MCF 10A (cell line): ENCODE measurements around the gene NPPC. TPM values are rescaled to one million over a fixed set of nuclear protein-coding genes. Genes with fewer than 3 reads are reported as not detected.

ENCODE experiments used
- BruUV-seq: library from RNA; stranded (reverse); fragments of 400-500 nt; replicated peaks from 2 replicates; lab custom pipeline; 2021; lab: Mats Ljungman, UMichigan
- CTCF ChIA-PET: fragments of 300-600 bp; sonication (Branson Sonifier 250); formaldehyde crosslinking; extraction: SDS; loops from one replicate; lab custom pipeline; 2021; ENCODE audit warnings: antibody characterized with exemption, inconsistent platforms; lab: Yijun Ruan, JAX
- POLR2A ChIA-PET: fragments of 300-600, 350-650 bp; sonication (Branson Sonifier 250); formaldehyde crosslinking; extraction: SDS; loops from one replicate; lab custom pipeline; 2020; ENCODE audit warnings: antibody characterized with exemption, inconsistent platforms; lab: Yijun Ruan, JAX
- DNase-seq: peaks from one replicate; pipeline ENCODE4 v3.0.0-alpha.2; 2018; ENCODE audit not compliant: unreplicated experiment
- H3K27ac Mint-ChIP-seq: one replicate; pipeline ENCODE4 v1.8.0; 2022; ENCODE audit warnings: mild to moderate bottlenecking, low read depth, mixed read lengths; ENCODE audit not compliant: unreplicated experiment
- H3K27me3 Mint-ChIP-seq: one replicate; pipeline ENCODE4 v1.8.0; 2022; ENCODE audit warnings: mixed read lengths; ENCODE audit not compliant: insufficient read depth, unreplicated experiment
- H3K36me3 Mint-ChIP-seq: one replicate; pipeline ENCODE4 v1.8.0; 2022; ENCODE audit warnings: mild to moderate bottlenecking, moderate library complexity, mixed read lengths; ENCODE audit not compliant: insufficient read depth, unreplicated experiment
- H3K4me1 Mint-ChIP-seq: one replicate; pipeline ENCODE4 v1.8.0; 2022; ENCODE audit warnings: mixed read lengths; ENCODE audit not compliant: insufficient read depth, unreplicated experiment
- H3K4me3 Mint-ChIP-seq: one replicate; pipeline ENCODE4 v1.8.0; 2022; ENCODE audit warnings: mild to moderate bottlenecking, moderate library complexity, mixed read lengths; ENCODE audit not compliant: unreplicated experiment
- H3K9me3 Mint-ChIP-seq: one replicate; pipeline ENCODE4 v1.8.0; 2022; ENCODE audit warnings: mixed read lengths; ENCODE audit not compliant: unreplicated experiment
- CTCF ChIP-seq: fragments of 200-600 bp; IDR thresholded peaks from one replicate; pipeline ENCODE4 v1.8.0; 2022; ENCODE audit warnings: antibody characterized with exemption, mild to moderate bottlenecking; ENCODE audit not compliant: unreplicated experiment
- intact Hi-C: fragments of 100-400 bp; cut with micrococcal nuclease; formaldehyde crosslinking; loops from 2 replicates; pipeline ENCODE4 v1.14.1; 2022
- total RNA-seq: library from RNA; stranded (reverse); gene quantifications from 2 replicates; pipeline ENCODE4 v1.2.3, GENCODE V29; 2022

The NPPC gene
- total RNA-seq, 1 experiment from 2014 or later, result not detected

- TF ChIP-seq CTCF, result no peak
- CTCF ChIA-PET, result no interaction called here
- POLR2A ChIA-PET, result no interaction called here
Observed at GRCh38 chr2:231966886-231967285, 40.7 kb upstream of the NPPC start.

GRCh38 chr2:231965102-231965501 is 38.9 kb upstream of the NPPC start:
- POLR2A ChIA-PET, result interaction anchor here (0.7 kb wide), 1 partner anchor 8 kb away, joined by 3 read pairs; no protein-coding TSS in a partner anchor
- CTCF ChIA-PET, result interaction anchor here (0.9 kb wide), 1 partner anchor 22 kb away, joined by 3 read pairs; no protein-coding TSS in a partner anchor
- Mint-ChIP-seq H3K9me3 (no peaks in the 10 kb centered on the region), H3K4me3 (no peak overlapping the region), H3K27ac (no peak overlapping the region), H3K4me1 (peaks cover 29% of the 10 kb centered on the region), H3K27me3 (no peaks in the 10 kb centered on the region), H3K36me3 (peaks cover 5% of the 10 kb centered on the region)
- BruUV-seq, result no TSS peak
- no peak for DNase-seq
- TF ChIP-seq CTCF, result no peak
- intact Hi-C loops, result no loop called here

More at GRCh38 chr2:231966886-231967285, 40.7 kb upstream of the NPPC start:
- no TSS peak for BruUV-seq
- DNase-seq, result no peak
- Mint-ChIP-seq H3K27ac (no peak overlapping the region), H3K4me1 (peaks cover 21% of the 10 kb centered on the region), H3K4me3 (no peak overlapping the region), H3K27me3 (no peaks in the 10 kb centered on the region), H3K9me3 (no peaks in the 10 kb centered on the region), H3K36me3 (peaks cover 5% of the 10 kb centered on the region)
- intact Hi-C loops, result no loop called here

GRCh38 chr2:231961349-231962166 is 35.4 kb upstream of the NPPC start, which contains the start of gene DIS3L2:
DIS3L2 (plus strand) TSS chr2:231961713; CDS start chr2:232014928, 53,215 bp downstream.
- POLR2A ChIA-PET, result interaction anchor here (0.7 to 2.4 kb wide), 14 partner anchors 8 to 589 kb away, joined by 3 to 12 read pairs (median 3); partner anchors contain the start of genes COPS7B, EIF4E2 and TIGD1
- no peak for TF ChIP-seq CTCF
- Mint-ChIP-seq H3K36me3 (peaks cover 5% of the 10 kb centered on the region), H3K9me3 (no peaks in the 10 kb centered on the region), H3K4me3 (peak within 1 kb of the TSS; percentile 79), H3K4me1 (peaks cover 23% of the 10 kb centered on the region), H3K27me3 (no peaks in the 10 kb centered on the region), H3K27ac (peak within 1 kb of the TSS; percentile 57)
- intact Hi-C loops, result no loop called here
- BruUV-seq, result no TSS peak
- CTCF ChIA-PET, result interaction anchor here (0.7 kb wide), 1 partner anchor 177 kb away, joined by 5 read pairs; no protein-coding TSS in a partner anchor
- peak; percentile 79 for DNase-seq

- DNase-seq, result no peak
- POLR2A ChIA-PET, result interaction anchor here (0.7 to 2.4 kb wide), 12 partner anchors 8 to 589 kb away, joined by 3 to 12 read pairs (median 3); partner anchors contain the start of genes COPS7B, EIF4E2 and TIGD1
- BruUV-seq, result TSS peak; percentile 78
- intact Hi-C loops, result no loop called here
- TF ChIP-seq CTCF, result no peak
- Mint-ChIP-seq H3K4me1 (peaks cover 23% of the 10 kb centered on the region), H3K36me3 (no peaks in the 10 kb centered on the region), H3K27me3 (no peaks in the 10 kb centered on the region), H3K4me3 (peak overlapping the region; percentile 79), H3K27ac (peak overlapping the region; percentile 57), H3K9me3 (no peaks in the 10 kb centered on the region)
- CTCF ChIA-PET, result no interaction called here
Observed at GRCh38 chr2:231960810-231961348, 34.7 kb upstream of the NPPC start.
